IPS-NIHi11 (cell line): Measurements from ENCODE around the gene USF2.
"Not testable (repeated sequence)": the region's sequence is repeated elsewhere in the genome, so short reads cannot be mapped to it uniquely, and the experiment has no call there.

ENCODE experiments used
- DNase-seq: peaks from one replicate; pipeline ENCODE4 v3.0.0; 2012; ENCODE audit warnings: mixed read lengths, low spot score

USF2 gene

DNA sequence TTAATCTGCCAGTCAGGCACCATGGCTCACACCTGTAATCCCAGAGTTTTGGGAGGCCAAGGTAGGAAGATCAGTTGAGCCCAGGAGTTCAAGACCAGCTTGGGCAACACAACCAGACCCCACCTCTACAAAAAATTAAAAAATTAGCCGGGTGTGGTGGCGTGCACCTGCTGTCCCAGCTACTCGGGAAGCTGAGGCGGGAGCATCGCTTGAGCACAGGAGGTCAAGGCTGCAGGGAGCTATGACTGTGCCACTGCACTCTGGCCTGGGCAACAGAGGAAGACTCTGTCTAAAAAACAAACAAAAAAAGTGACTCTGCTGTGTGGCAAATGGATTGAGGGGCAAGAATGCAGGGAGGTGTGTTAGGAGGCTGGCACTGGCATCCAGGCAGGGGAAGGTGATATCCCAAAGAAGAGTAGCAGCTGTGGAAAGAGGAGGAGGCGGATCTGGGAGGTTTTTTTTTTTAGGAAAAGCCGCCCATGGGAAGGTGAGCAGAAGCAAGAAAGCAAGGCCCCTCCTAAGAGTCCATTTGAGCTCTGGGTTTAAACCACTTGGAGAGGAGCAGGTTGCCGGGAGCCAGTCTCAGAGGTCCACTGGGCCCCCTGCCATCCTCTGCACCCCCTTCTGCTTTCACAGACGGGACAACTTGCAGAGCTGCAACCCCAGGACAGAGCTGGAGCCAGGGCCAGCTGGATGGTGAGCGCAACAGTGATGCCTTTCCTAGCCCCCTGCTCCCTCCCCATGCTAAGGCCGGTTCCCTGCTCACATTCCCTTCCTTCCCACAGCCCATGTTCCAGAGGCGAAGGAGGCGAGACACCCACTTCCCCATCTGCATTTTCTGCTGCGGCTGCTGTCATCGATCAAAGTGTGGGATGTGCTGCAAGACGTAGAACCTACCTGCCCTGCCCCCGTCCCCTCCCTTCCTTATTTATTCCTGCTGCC, 15.7 kb downstream of the USF2 start:
- DNase-seq, result peak; percentile 33

DNA sequence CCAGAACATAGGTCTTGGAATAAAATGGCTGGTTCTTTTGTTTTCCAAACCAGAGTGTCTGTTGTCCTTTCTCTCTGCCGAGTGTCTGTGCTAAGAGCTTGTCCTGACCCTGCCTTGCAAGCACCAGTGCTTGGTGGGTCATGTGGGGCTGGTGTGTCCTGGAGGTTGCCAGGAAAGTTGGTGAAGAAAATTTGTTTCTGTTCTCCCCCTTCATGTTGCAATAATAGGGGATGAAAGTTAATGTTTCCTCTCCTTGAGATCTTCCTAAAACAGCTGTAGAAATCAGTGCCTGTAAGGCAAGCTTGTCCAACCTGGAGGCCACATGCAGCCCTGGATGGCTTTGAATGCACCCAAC, 16.3 kb downstream of the USF2 start:
- no peak for DNase-seq

DNA sequence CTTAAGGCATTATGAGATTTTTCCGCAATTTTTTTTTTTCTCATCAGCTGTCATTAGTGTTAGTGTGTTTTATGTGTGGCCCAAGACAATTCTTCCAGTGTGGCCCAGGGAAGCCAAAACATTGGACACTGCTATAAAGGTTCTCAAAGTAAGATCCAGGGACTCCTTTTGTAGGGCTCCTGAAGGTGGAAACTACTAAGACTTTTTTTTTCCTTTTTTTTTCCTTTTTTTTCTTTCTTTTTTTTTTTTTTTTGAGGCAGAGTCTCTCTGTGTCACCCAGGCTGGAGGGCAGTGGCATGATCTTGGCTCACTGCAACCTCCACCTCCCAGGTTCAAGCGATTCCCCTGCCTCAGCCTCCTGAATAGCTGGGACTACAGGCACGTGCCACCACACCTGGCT, 16.7 kb downstream of the USF2 start:
- not testable (repeated sequence) for DNase-seq

DNA sequence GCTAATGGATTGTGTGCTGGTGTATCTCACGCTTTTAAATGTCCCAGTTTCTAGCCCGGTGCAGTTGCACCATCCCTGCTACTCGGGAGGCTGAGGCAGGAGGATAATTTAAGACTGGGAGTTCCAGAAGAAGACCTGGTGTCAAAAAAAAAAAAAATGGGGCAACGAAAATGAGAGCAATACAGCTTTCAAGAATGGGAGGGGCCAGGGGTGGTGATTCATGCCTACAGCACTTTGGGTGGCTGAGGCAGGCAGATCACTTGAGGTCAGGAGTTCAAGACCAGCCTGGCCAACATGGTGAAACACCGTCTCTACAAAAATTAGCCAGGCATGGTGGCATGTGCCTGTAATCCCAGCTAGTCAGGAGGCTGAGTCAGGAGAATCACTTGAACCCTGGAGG, 17.3 kb downstream of the USF2 start:
- not testable (repeated sequence) for DNase-seq

DNA sequence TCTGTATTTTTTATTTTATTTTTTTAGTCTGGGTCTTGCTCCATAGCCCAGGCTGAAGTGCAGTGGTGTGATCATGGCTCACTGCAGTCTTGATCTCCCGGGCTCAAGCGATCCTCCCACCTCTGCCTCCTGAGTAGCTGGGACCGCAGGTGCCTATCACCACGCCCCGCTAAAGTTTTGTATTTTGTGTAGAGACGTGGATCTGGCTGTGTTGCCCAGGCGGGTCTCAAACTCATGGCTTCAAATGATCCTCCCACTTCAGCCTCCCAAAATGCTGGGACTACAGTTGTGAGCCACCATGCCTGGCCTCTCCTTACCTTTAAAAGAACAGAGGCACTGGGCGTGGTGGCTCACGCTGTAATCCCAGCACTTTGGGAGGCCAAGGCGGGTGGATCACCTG, 19.0 kb downstream of the USF2 start:
- DNase-seq, result no peak

DNA sequence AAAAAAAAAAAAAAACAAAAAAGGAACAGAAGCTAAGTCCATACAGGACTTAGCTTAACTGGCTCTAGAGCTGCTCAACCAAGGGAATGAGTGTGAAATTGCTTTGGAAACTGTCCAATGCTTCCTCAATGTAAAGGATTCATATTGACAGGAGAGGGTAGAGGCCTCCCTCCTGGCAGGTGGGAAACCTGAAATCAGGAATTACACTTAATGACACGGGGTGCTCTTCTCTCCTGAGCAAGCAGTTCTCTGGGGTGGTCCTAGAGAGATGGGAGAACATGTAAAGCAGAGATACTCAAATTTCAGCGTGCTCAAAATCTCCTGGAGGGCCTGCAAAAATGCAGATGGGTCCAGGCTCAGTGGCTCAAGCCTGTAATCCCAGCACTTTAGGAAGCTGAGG, 19.6 kb downstream of the USF2 start:
- no peak for DNase-seq

DNA sequence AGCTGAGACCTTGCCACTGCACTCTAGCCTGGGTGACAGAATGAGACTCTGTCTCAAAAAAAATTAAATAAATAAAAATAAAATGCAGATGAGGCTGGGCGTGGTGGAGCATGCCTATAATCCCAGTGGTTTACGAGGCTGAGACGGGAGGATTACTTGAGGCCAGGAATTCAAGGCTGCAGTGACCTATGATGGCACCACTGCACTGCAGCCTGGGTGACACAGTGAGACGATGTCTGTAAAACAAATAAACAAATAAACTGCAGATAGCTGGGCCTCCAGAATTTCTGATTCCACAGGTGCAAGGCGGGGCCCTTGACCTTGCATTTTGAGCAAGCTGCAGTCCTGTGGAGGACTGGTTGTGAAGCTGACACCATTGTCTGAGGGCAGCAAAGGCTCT, 20.1 kb downstream of the USF2 start:
- DNase-seq, result no peak

DNA sequence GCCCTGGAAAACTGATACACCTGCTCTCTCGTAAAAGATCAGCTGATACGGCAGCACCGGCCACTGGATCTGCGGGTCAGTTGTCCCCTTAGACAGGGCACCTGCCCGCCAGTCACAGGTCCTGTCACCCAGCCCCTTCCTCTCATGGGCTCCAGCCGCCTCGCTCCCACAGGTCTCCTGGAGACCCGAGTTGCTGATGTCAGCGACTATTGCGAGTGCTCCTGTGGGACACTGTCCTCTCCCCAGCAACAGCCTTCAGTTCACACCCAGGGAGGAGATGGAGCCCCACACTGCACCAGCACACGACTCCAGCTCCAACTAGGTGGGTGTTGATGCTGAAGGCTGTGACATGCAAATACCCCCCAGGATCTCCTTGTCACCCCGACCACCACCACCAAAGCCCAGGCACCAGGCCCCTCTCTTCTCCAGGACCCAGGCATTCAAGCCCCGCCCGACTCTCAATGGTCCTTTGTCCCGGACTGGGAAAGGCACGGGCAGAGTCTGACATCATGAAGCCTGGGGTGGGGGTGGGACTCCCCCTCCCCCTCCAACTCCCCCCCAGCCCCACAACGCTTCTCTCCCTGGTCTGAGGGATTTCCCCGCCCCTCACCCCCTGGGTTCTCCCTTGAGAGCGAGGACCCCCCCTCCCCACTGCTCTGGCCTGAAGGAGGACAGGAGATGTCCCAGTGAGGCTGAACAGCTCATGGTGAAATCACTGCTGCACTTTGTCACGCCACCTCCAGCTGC, 21.8 kb downstream of the USF2 start:
- DNase-seq, result no peak

DNA sequence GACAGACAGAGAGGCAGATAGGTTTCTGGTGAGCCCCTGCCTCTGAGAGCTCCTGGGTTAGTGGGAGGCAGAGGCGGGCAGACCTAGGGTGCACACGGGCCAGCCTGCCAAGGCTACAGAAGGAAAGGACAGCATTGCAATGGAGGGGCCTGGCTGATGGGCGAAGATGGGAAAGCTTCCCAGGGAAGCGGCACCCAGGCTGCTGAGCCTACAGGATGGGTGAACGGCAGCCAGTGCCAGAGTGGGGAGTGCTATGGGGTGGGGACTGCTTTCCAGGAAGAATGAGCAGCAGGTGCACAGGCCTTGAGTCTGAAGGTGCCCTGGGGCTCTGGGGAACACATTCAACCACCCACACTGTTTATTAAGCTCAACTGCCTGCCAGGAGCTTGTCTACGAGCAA, 22.5 kb downstream of the USF2 start:
- DNase-seq, result no peak

DNA sequence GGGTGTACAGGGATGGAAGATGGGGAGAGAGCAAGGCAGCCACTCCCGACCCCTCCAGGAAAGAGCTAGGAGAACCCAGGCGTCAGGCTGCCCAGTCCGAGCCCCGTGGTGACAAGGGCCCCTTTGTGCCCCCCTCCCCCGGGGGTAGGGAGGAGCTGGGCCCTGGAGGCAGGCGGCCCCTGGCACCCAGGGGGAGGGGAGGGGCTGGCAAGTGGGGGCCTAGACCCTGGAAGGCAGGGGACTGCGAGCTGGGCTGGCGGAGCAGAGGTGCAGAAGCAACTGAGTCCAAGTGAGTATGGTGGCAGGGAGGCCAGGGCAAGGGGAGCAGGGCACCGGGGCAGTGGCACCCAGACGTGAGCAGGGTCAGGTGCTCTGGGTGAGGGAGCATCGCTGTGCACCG, 23.2 kb downstream of the USF2 start, which contains the start of gene MAG:
MAG (plus strand) TSS at position 246 of the 400 bp plus-strand sequence. CDS start 3,248 bp downstream, outside the sequence.
- no peak for DNase-seq

DNA sequence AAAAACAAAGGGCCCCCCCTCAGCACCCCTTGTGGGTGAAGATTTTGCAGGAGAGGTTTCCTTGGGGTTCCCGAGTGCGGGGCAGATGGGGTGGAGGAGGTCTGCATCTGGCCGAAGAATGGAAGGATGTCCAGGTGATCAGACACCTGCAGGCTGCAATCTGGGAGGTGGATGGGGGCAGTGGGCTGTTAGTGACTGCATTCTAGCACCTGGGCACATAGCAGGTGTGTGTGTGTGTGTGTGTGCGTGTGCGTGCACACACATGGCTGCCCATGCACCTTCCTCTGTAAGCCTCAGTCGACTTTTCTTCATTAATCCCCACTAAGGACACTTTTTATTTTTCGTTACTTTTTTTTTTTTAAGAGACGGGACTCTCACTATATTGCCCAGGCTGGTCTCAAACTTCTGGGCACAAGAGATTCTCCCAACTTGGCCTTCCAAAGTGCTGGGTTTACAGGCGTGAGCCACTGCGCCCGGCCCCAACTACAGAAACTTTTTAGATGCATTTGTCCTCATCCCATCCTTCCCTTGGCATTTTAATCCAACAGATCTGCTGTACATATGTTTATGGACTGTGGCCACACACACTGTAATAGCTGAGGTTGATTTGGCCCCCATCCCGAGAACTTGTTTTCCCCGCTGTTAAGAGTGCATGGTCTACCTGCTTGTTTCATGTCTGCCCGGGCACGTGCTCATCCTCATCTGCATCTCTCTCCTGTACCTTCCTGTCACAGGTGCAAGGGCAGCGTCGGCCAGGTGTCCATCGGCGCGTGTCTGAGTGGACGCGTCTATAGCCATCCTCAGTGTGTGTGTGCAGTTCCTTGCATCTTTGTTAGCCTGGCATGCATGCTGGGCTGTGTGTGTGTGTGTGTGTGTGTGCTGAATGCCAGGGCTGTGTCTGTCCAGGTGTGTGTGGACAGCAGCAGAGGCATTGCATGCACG, 23.9 kb downstream of the USF2 start:
- no peak for DNase-seq

DNA sequence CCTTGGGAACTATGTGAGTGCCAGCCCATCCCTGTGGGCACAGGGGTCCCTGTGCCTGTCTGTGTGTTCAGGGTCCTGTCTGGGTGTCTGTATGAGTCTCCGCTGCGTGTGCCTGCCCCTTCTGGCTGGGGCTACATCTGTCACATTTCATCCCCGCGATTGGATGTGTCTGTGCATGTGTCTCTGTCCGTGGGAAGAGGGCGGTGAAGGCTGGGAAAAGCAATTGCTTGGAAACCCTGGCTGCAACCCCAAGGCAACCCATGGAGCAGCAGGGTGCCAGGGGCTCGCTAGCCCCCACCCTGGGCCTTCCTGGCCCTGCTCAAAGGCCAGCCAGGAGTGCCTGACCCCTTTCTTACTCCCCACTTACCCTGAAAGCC, 24.6 kb downstream of the USF2 start:
- DNase-seq, result no peak

DNA sequence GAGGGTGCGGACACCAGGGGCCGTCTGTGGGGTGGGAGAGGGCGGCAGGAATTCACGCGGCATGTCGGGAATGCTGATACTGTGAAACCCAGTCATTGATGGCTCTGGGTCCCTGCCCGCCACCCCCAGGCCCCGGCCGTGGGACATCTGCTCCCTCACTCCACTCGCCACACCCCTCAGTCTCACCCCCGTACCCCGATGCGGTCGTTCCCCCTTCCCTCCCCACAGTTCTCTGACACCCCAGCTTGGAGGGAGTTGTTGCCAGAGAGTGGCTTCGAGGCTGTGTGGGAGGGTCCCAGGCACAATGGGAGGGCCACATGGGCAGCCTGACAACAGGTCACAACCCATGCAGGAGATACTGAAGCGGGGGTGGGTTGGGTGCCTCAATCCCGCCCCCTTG, 25.0 kb downstream of the USF2 start:
- DNase-seq, result no peak

DNA sequence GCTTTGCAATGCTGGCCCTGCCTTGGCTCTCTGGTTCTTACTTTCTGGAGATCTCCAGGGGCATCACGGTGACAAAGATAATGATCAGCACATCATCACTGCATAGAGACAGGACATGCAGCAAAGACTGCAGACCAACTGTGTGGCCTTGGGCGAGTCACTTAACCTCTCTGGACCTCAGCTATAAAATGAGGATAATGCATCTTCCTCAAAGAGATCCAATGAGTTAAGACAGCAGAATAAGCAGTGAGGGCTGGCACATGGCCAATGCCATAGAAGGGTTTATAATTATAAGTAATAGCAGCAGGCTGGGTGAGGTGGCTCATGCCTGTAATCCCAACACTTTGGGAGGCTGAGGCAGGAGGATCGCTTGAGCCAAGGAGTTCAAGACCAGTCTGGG, 25.6 kb downstream of the USF2 start:
- no peak for DNase-seq

DNA sequence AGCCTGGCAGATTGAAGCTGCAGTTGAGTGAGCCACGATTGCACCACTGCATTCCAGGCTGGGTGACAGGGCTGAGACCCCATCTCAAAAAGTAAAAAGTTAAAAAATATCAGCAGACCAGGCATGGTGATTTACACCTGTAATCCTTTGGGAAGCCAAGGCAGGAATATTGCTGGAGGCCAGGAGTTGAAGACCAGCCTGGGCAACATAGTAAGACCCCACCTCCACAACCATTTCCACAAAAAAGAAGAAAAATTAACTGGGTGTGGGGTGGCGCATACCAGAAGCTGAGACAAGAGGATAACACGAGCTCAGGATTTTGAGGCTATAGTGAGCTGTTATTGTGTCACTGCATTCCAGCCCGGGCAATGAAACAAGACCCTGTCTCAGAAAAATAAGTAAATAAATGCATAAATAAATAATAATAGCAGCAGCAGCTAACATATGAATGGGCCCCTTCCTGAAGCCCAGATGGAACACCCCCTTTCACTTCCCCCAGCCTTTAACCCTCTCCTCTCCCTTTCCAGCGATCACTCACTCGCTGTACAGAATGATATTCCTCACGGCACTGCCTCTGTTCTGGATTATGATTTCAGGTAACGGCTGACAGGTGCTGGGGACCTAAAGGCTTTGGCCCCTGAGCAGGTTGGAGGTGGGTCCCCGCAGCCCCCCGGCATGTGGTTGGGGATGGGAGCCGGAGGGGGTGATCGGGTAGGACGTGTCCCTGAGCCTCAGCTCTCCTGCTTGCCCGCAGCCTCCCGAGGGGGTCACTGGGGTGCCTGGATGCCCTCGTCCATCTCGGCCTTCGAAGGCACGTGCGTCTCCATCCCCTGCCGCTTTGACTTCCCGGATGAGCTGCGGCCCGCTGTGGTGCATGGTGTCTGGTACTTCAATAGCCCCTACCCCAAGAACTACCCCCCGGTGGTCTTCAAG, 26.4 kb downstream of the USF2 start:
- DNase-seq, result no peak

DNA sequence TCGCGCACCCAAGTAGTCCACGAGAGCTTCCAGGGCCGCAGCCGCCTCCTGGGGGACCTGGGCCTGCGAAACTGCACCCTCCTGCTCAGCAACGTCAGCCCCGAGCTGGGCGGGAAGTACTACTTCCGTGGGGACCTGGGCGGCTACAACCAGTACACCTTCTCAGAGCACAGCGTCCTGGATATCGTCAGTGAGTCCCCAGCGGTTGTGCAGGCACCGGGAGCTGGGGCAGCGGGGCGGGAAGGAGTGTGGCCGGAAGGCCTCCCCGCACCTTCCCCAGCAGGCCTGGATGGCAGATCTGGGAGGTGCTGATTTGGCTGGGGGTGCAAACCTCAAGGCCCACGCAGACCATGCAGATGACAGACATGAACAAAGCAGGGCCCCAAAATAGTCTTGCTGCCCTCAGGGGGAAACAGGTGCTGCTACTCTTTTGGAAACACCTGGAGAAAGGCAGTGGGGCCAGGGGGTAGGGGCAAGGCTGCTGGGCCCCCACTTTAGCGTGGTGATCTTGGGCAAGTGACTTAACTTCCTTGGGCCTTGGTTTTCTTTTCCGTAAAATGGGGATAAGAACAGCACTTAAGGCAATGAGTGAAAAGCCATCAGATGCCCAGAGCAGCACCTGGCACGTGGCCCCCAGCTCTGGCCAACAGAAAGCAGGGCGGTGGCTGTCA, 27.2 kb downstream of the USF2 start:
- DNase-seq, result no peak

DNA sequence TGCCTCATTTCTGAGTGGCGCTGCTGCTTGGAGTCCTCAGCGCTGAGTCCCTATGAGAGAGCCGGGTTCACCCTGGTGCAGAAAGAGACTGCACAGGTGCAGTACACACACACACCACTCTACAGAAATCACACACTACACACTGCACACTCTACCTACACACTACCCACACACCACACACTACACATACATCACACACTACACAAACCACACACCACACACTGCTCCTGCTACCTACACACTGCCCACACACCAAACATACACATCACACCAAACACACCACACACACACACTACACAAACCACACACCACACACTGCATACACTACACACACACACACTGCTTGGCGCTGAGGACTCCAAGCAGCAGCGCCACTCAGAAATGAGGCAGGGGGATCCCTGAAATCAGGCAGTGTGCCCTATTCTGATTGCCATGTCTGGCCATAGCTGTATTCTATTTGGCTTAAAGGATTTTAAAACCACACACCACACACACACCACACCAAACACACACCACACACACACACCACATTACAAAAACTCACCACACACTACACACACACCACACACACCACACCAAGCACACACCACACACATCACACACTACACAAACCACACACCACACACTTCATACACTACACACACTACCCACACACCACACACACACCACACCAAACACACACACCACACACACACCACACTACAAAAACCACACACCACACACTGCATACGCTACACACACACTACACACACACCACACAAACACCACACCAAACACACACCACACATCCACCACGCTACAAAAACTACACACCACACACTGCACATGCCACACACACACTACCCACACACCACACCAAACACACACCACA, 28.1 kb downstream of the USF2 start:
- DNase-seq, result no peak

DNA sequence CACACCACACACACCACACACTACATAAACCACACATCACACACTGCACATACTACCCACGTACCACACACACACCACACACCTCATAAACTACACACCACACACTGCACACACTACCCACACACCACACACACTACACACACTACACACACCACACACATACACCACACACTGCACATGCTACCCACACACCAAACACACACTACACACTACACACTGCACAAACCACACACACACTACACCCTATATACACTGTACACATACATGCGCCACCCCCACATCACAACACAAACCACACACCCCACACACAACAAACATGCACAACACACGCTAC, 28.7 kb downstream of the USF2 start:
- DNase-seq, result no peak

DNA sequence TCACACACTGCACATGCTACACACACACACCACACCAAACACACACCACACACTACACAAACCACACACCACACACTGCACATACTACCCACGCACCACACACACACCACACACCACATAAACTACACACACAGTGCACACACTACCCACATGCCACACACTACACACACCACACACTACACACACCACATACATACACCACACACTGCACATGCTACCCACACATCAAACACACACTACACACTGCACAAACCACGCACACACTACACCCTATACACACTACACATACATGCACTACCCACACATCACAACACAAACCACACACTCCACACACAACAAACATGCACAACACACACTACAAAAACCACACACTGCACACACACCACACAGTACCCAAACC, 29.2 kb downstream of the USF2 start:
- DNase-seq, result no peak

DNA sequence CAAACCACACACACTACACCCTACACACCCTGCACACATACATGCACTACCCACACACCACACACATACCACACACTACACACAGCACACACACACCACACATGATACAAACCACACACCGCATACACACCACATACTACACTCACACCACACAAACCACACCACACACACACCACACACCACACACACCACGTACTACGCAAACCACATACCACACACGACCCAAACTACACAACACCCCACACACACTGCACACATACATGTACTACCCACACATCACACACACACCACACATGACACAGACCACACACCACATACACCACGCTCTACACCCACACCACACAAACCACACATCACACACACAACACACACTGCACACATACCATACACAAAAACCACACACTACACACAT, 29.8 kb downstream of the USF2 start:
- DNase-seq, result no peak
